ENCODE results near the gene DPP6. TPM values are rescaled to one million over a fixed set of nuclear protein-coding genes. Genes with fewer than 3 reads are reported as not detected.

DPP6 gene
- total RNA-seq, 1 donor from 2014 or later = 1.4 TPM

- Mint-ChIP-seq H3K9me3 (ENCODE audit: unreplicated experiment) (no peaks in the 10 kb centered on the region), H3K4me3 (ENCODE audit: unreplicated experiment) (no peak overlapping the region), H3K4me1 (ENCODE audit: unreplicated experiment) (no peaks in the 10 kb centered on the region), H3K27me3 (ENCODE audit: unreplicated experiment) (peaks cover 1% of the 10 kb centered on the region), H3K36me3 (ENCODE audit: low read depth, unreplicated experiment) (no peaks in the 10 kb centered on the region), H3K27ac (ENCODE audit: unreplicated experiment) (no peak overlapping the region)
- no peak for DNase-seq (ENCODE audit: low spot score)
- TF ChIP-seq, protein P1, sequence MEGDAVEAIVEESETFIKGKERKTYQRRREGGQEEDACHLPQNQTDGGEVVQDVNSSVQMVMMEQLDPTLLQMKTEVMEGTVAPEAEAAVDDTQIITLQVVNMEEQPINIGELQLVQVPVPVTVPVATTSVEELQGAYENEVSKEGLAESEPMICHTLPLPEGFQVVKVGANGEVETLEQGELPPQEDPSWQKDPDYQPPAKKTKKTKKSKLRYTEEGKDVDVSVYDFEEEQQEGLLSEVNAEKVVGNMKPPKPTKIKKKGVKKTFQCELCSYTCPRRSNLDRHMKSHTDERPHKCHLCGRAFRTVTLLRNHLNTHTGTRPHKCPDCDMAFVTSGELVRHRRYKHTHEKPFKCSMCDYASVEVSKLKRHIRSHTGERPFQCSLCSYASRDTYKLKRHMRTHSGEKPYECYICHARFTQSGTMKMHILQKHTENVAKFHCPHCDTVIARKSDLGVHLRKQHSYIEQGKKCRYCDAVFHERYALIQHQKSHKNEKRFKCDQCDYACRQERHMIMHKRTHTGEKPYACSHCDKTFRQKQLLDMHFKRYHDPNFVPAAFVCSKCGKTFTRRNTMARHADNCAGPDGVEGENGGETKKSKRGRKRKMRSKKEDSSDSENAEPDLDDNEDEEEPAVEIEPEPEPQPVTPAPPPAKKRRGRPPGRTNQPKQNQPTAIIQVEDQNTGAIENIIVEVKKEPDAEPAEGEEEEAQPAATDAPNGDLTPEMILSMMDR (IDR thresholded peaks at IDR 0.05; ENCODE audit: unreplicated experiment) = no peak
Observed at GRCh38 chr7:154289119-154289518, 236.9 kb downstream of the DPP6 start.

GRCh38 chr7:154296443-154296842 is 244.2 kb downstream of the DPP6 start:
- Mint-ChIP-seq H3K4me1 (ENCODE audit: unreplicated experiment) (no peaks in the 10 kb centered on the region), H3K27ac (ENCODE audit: unreplicated experiment) (no peak overlapping the region), H3K9me3 (ENCODE audit: unreplicated experiment) (no peaks in the 10 kb centered on the region), H3K27me3 (ENCODE audit: unreplicated experiment) (peaks cover 3% of the 10 kb centered on the region), H3K4me3 (ENCODE audit: unreplicated experiment) (no peak overlapping the region), H3K36me3 (ENCODE audit: low read depth, unreplicated experiment) (no peaks in the 10 kb centered on the region)
- DNase-seq (ENCODE audit: low spot score) = no peak
- TF ChIP-seq, protein P1 (IDR thresholded peaks at IDR 0.05; ENCODE audit: unreplicated experiment) = no peak

DNA sequence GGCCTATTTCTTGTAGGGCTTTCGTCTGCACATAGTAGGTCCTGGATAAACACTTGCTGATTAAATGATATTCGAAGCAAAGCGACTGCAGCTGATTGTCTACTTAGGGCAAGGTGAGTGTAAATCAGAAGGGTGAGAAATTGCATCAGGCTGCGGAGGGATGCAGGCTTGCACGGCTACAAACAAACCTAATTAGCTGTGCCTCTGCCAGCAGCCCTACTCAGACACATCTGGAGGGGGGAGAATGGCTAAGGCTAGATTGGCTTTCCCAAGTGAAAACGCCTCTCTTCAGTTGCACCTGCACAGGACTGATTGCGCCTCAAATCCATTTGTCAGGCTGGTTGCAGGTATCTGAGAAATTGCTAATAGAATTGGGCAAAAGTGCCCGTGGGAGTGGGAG is 247.5 kb downstream of the DPP6 start:
- Mint-ChIP-seq H3K36me3 (ENCODE audit: low read depth, unreplicated experiment) (no peaks in the 10 kb centered on the region), H3K27ac (ENCODE audit: unreplicated experiment) (no peak overlapping the region), H3K4me3 (ENCODE audit: unreplicated experiment) (no peak overlapping the region), H3K4me1 (ENCODE audit: unreplicated experiment) (peaks cover 4% of the 10 kb centered on the region), H3K9me3 (ENCODE audit: unreplicated experiment) (no peaks in the 10 kb centered on the region), H3K27me3 (ENCODE audit: unreplicated experiment) (peaks cover 7% of the 10 kb centered on the region)
- no peak for DNase-seq (ENCODE audit: low spot score)
- TF ChIP-seq, protein P1 (IDR thresholded peaks at IDR 0.05; ENCODE audit: unreplicated experiment) = no peak

GRCh38 chr7:154302380-154302779 is 250.2 kb downstream of the DPP6 start:
- Mint-ChIP-seq H3K4me3 (ENCODE audit: unreplicated experiment) (no peak overlapping the region), H3K27me3 (ENCODE audit: unreplicated experiment) (peaks cover 7% of the 10 kb centered on the region), H3K9me3 (ENCODE audit: unreplicated experiment) (no peaks in the 10 kb centered on the region), H3K36me3 (ENCODE audit: low read depth, unreplicated experiment) (no peaks in the 10 kb centered on the region), H3K4me1 (ENCODE audit: unreplicated experiment) (peaks cover 4% of the 10 kb centered on the region), H3K27ac (ENCODE audit: unreplicated experiment) (no peak overlapping the region)
- TF ChIP-seq, protein P1 (IDR thresholded peaks at IDR 0.05; ENCODE audit: unreplicated experiment) = no peak
- no peak for DNase-seq (ENCODE audit: low spot score)

GRCh38 chr7:154304231-154304630 is 252.0 kb downstream of the DPP6 start:
- Mint-ChIP-seq H3K36me3 (ENCODE audit: low read depth, unreplicated experiment) (no peaks in the 10 kb centered on the region), H3K27ac (ENCODE audit: unreplicated experiment) (no peak overlapping the region), H3K9me3 (ENCODE audit: unreplicated experiment) (no peaks in the 10 kb centered on the region), H3K27me3 (ENCODE audit: unreplicated experiment) (peaks cover 4% of the 10 kb centered on the region), H3K4me1 (ENCODE audit: unreplicated experiment) (peaks cover 4% of the 10 kb centered on the region), H3K4me3 (ENCODE audit: unreplicated experiment) (peak overlapping the region; percentile 71)
- TF ChIP-seq, protein P1 (IDR thresholded peaks at IDR 0.05; ENCODE audit: unreplicated experiment) = no peak
- no peak for DNase-seq (ENCODE audit: low spot score)
